HepG2 (cell line): ENCODE results near the gene PCSK6. TPM values are rescaled to one million over a fixed set of nuclear protein-coding genes. Genes with fewer than 3 reads are reported as not detected.

Experiments
- ELF3 ChIP-seq: IDR thresholded peaks from 2 replicates; pipeline ENCODE4 v1.6.1; 2016; ENCODE audit warnings: missing genetic modification reagents, missing compliant biosample characterization
- ELF4 ChIP-seq: sonication (generic); formaldehyde crosslinking; IDR thresholded peaks from 2 replicates; pipeline ENCODE4 v1.5.0; 2020; ENCODE audit warnings: missing genetic modification reagents, mild to moderate bottlenecking, moderate library complexity, borderline replicate concordance
- ETV6 ChIP-seq: sonication (generic); formaldehyde crosslinking; conservative IDR thresholded peaks from 2 replicates; pipeline ENCODE4 v1.4.0; 2020; ENCODE audit warnings: missing genetic modification reagents
- FLYWCH1 ChIP-seq: sonication (generic); formaldehyde crosslinking; IDR thresholded peaks from 2 replicates; pipeline ENCODE4 v1.8.1; 2023; ENCODE audit warnings: mild to moderate bottlenecking, missing genetic modification reagents
- IKZF4 ChIP-seq: sonication (generic); formaldehyde crosslinking; IDR thresholded peaks from 2 replicates; pipeline ENCODE4 v1.5.1; 2020; ENCODE audit warnings: borderline replicate concordance, mild to moderate bottlenecking, low read depth, missing genetic modification reagents; ENCODE audit errors: not compliant biosample characterization
- MXI1 ChIP-seq: IDR thresholded peaks from 3 replicates; pipeline ENCODE4 v1.6.1; 2012; ENCODE audit warnings: low read depth, low read length, inconsistent platforms, borderline replicate concordance
- MYC ChIP-seq: sonication (generic); formaldehyde crosslinking; IDR thresholded peaks from 2 replicates; pipeline ENCODE4 v1.9.0; 2021; ENCODE audit warnings: missing genetic modification reagents, borderline replicate concordance
- SOX6 ChIP-seq, 2 experiments: fragments of 450-650 bp in 1 of 2; sonication (generic) in 1 of 2; formaldehyde crosslinking in 1 of 2; IDR thresholded peaks; 2 replicates each; pipeline versions ENCODE4 v1.4.0 to v1.6.1; 2017 to 2020; ENCODE audit warnings: antibody characterized with exemption in 1 of 2, mild to moderate bottlenecking in 1 of 2, missing genetic modification reagents in 1 of 2
- SRY ChIP-seq: sonication (generic); formaldehyde crosslinking; IDR thresholded peaks from 2 replicates; pipeline ENCODE4 v1.8.0; 2022; ENCODE audit warnings: mild to moderate bottlenecking, missing genetic modification reagents
- ZBTB46 ChIP-seq: sonication (generic); formaldehyde crosslinking; IDR thresholded peaks from 2 replicates; pipeline ENCODE4 v1.4.0; 2020; ENCODE audit warnings: mild to moderate bottlenecking, missing genetic modification reagents, borderline replicate concordance
- ZFY ChIP-seq: sonication (generic); formaldehyde crosslinking; IDR thresholded peaks from 2 replicates; pipeline ENCODE4 v1.4.0; 2020; ENCODE audit warnings: missing genetic modification reagents
- ZNF230 ChIP-seq: sonication (generic); formaldehyde crosslinking; IDR thresholded peaks from 2 replicates; pipeline ENCODE4 v1.4.0; 2020; ENCODE audit warnings: mild to moderate bottlenecking, missing genetic modification reagents
- ZNF451 ChIP-seq: sonication (generic); formaldehyde crosslinking; IDR thresholded peaks from 2 replicates; pipeline ENCODE4 v1.5.0; 2020; ENCODE audit warnings: mild to moderate bottlenecking, missing genetic modification reagents
- ZNF547 ChIP-seq: sonication (generic); formaldehyde crosslinking; IDR thresholded peaks from 2 replicates; pipeline ENCODE4 v1.5.1; 2020; ENCODE audit warnings: mild to moderate bottlenecking, missing genetic modification reagents
- ZNF572 ChIP-seq: sonication (generic); formaldehyde crosslinking; IDR thresholded peaks from 2 replicates; pipeline ENCODE4 v1.5.1; 2020; ENCODE audit warnings: mild to moderate bottlenecking, missing genetic modification reagents
- ZNF574 ChIP-seq: sonication (generic); formaldehyde crosslinking; IDR thresholded peaks from 2 replicates; pipeline ENCODE4 v1.4.0; 2020; ENCODE audit warnings: missing genetic modification reagents
- ZNF746 ChIP-seq: sonication (generic); formaldehyde crosslinking; IDR thresholded peaks from 2 replicates; pipeline ENCODE4 v1.8.0; 2022; ENCODE audit warnings: mild to moderate bottlenecking, missing genetic modification reagents
- polyA plus RNA-seq, 8 experiments: library from polyadenylated mRNA; depleted of rRNA in 3 of 8; stranded (reverse) in 7 of 8; unstranded in 1 of 8; fragments of >200 nt; fragmentation: Illumina TruSeq in 4 of 8; extraction: Trizol in 4 of 8; gene quantifications; 2 replicates each; pipeline versions ENCODE4 v1.2.1 to v1.2.3, GENCODE V29; 2011 to 2016; ENCODE audit warnings: low read depth in 4 of 8, missing spikeins in 1 of 8, mixed read lengths in 1 of 8; ENCODE audit not compliant: insufficient read depth in 1 of 8
- total RNA-seq, 5 experiments: library from RNA; depleted of rRNA; stranded (reverse); fragments of >200 nt; fragmentation: Illumina TruSeq; extraction: Trizol; gene quantifications; 2 replicates each; pipeline ENCODE4 v1.2.3, GENCODE V29; 2016; ENCODE audit warnings: low read depth in 1 of 5
- TF ChIP-seq, protein P1 (sequence below): sonication (generic); formaldehyde crosslinking; IDR thresholded peaks from 2 replicates; pipeline ENCODE4 v1.4.0; 2020; ENCODE audit warnings: missing genetic modification reagents, low read depth, mild to moderate bottlenecking, borderline replicate concordance

PCSK6 gene
- total and polyA plus RNA-seq, 2 of the 13 experiments (the other 11 are each of a cell fraction or from before 2014, with no cell fraction given) = 56.5 to 155 TPM

- peak; percentile 44; the same call in 1 of the 2 replicates for TF ChIP-seq ZNF547 (CRISPR knock-in tag)
- no peak for TF ChIP-seq ZNF572
- TF ChIP-seq SRY (CRISPR knock-in tag) = 0 out of 2 replicates have a peak, but pooled peaks have one; percentile 65
- no peak for TF ChIP-seq MXI1
- TF ChIP-seq IKZF4 (CRISPR knock-in tag) = peak; percentile 71
- TF ChIP-seq MYC (CRISPR knock-in tag) = peak; percentile 12; the same call in 1 of the 2 replicates
- TF ChIP-seq ZNF230 (CRISPR knock-in tag) = 0 out of 2 replicates have a peak, but pooled peaks have one; percentile 39
- no peak for TF ChIP-seq ELF4 (CRISPR knock-in tag)
- no peak for TF ChIP-seq ZBTB46
- no peak for TF ChIP-seq FLYWCH1 (CRISPR knock-in tag)
- TF ChIP-seq ETV6 (CRISPR knock-in tag) = no peak
- TF ChIP-seq SOX6 (IDR thresholded peaks at IDR 0.05) = no peak
- peak; percentile 17; the same call in 1 of the 2 replicates for TF ChIP-seq SOX6 (CRISPR knock-in tag; IDR thresholded peaks at IDR 0.05)
- TF ChIP-seq, protein P1, sequence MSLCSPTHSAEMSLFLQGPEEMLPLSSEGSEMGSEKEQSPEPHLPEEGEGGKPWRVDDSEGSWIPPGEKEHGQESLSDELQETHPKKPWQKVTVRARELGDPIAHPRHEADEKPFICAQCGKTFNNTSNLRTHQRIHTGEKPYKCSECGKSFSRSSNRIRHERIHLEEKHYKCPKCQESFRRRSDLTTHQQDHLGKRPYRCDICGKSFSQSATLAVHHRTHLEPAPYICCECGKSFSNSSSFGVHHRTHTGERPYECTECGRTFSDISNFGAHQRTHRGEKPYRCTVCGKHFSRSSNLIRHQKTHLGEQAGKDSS (CRISPR knock-in tag) = 0 out of 2 replicates have a peak, but pooled peaks have one; percentile 9
- TF ChIP-seq ZNF746 (CRISPR knock-in tag) = peak; percentile 30; the same call in 1 of the 2 replicates
- no peak for TF ChIP-seq ELF3
- 0 out of 2 replicates have a peak, but pooled peaks have one; percentile 19 for TF ChIP-seq ZNF451 (CRISPR knock-in tag)
- TF ChIP-seq ZNF574 (CRISPR knock-in tag) = peak; percentile 18; the same call in 1 of the 2 replicates
- peak; percentile 13; the same call in 1 of the 2 replicates for TF ChIP-seq ZFY
These were observed 6.9 kb upstream of the PCSK6 start (continued) for GRCh38 chr15:101496198-101496986.
